Kidney (tissue), 14 donors: Measurements from ENCODE around the gene PCDHB7. TPM values are rescaled to one million over a fixed set of nuclear protein-coding genes. Genes with fewer than 3 reads are reported as not detected.
"Not testable (repeated sequence)": the region's sequence is repeated elsewhere in the genome, so short reads cannot be mapped to it uniquely, and the experiment has no call there.

Source experiments
- DNase-seq, 5 donors: peaks; one replicate each; pipeline ENCODE4 v3.0.0-alpha.2; 2013 to 2020
- FAIRE-seq: peaks from 2 replicates; lab custom pipeline; 2012; peaks lifted over from hg19 to GRCh38; lab: Jason Lieb, UNC
- H3K27ac ChIP-seq, 2 donors: one replicate each; pipeline ENCODE4 v1.7.0; 2013; ENCODE audit warnings: low read depth in 2 of 2, low read length in 2 of 2, inconsistent platforms in 1 of 2
- H3K27me3 ChIP-seq: one replicate; pipeline ENCODE4 v1.7.1; 2013; ENCODE audit warnings: low read length, inconsistent platforms; ENCODE audit not compliant: control insufficient read depth, insufficient read depth
- H3K36me3 ChIP-seq, 3 donors: one replicate each; pipeline versions ENCODE4 v1.7.0 to v1.7.1; 2013; ENCODE audit warnings: low read length in 3 of 3, control low read depth in 1 of 3, inconsistent platforms in 1 of 3; ENCODE audit not compliant: insufficient read depth in 3 of 3, control insufficient read depth in 2 of 3
- H3K4me1 ChIP-seq, 3 donors: one replicate each; pipeline versions ENCODE4 v1.7.0 to v1.7.1; 2013; ENCODE audit warnings: low read length in 3 of 3, inconsistent platforms in 1 of 3, low read depth in 1 of 3; ENCODE audit not compliant: control insufficient read depth in 2 of 3, insufficient read depth in 2 of 3
- H3K4me3 ChIP-seq, 3 donors: one replicate each; pipeline versions ENCODE4 v1.7.0 to v1.8.1; 2013; ENCODE audit warnings: low read length in 3 of 3, control low read depth in 1 of 3, inconsistent platforms in 1 of 3
- H3K9ac ChIP-seq, 3 donors: one replicate each; pipeline versions ENCODE4 v1.7.0 to v1.7.1; 2013; ENCODE audit warnings: low read length in 3 of 3, control low read depth in 1 of 3, inconsistent platforms in 1 of 3
- H3K9me3 ChIP-seq, 3 donors: one replicate each; pipeline versions ENCODE4 v1.7.0 to v1.7.1; 2013; ENCODE audit warnings: low read length in 3 of 3, control low read depth in 1 of 3, inconsistent platforms in 1 of 3; ENCODE audit not compliant: control insufficient read depth in 2 of 3, insufficient read depth in 1 of 3
- intact Hi-C: fragments of 100-400 bp; cut with DNase I; formaldehyde crosslinking; loops from one replicate; pipeline ENCODE4 v1.11.1; 2022
- polyA plus RNA-seq: library from polyadenylated mRNA; stranded (reverse); fragments of 350-450 nt; fragmentation: Illumina TruSeq; extraction: RNeasy Lipid Tissue Mini Kit (QIAGEN cat#74804); gene quantifications from one replicate; pipeline ENCODE4 v1.2.3, GENCODE V29; 2014; ENCODE audit warnings: low read depth, low replicate concordance; ENCODE audit not compliant: insufficient read depth
- total RNA-seq: library from RNA; stranded (reverse); fragmentation: NEBNext Ultra II Directional; extraction: Animal tissue kit (Norgen Biotek cat#: 25700); gene quantifications from one replicate; pipeline ENCODE4 v1.2.1, GENCODE V29; 2021
- TF ChIP-seq, protein P1 (sequence below): IDR thresholded peaks from 3 replicates; pipeline ENCODE4 v1.5.1; 2012; ENCODE audit warnings: mild to moderate bottlenecking, moderate library complexity, borderline replicate concordance; ENCODE audit not compliant: insufficient read depth; ENCODE audit errors: extremely low read depth
- donor health status: control.
- donor health status: control.
- donor health status: control.
- donor health status: control.
- donor health status: control.
- donor health status: DM: yes; HTN: yes; CAD: no.
- donor health status: Normal renal cell carcinoma (clear cell type).

PCDHB7 gene
- total and polyA plus RNA-seq, 2 donors from 2014 or later = 0.97 to 2.3 TPM

DNA sequence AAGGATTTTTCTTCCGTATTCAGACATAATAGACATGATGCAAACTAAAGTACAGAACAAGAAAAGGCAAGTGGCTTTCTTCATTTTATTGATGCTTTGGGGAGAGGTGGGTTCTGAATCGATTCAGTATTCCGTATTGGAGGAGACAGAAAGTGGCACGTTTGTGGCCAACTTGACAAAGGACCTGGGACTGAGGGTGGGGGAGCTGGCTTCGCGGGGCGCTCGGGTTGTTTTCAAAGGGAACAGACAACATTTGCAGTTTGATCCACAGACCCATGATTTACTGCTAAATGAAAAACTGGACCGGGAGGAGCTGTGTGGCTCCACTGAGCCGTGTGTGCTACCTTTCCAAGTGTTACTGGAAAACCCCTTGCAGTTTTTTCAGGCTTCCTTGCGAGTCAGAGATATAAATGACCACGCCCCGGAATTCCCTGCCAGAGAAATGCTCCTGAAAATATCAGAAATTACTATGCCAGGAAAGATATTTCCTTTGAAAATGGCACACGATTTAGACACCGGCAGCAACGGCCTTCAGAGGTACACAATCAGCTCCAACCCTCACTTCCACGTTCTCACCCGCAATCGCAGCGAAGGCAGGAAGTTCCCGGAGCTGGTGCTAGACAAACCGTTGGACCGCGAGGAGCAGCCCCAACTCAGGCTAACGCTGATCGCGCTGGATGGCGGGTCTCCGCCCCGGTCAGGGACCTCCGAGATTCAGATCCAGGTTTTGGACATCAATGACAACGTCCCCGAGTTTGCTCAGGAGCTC is 22.0 kb upstream of the PCDHB7 start:
- FAIRE-seq (no peak), DNase-seq (no peak)
- no peaks in the 10 kb centered on the region for H3K36me3 ChIP-seq
- TF ChIP-seq, protein P1, sequence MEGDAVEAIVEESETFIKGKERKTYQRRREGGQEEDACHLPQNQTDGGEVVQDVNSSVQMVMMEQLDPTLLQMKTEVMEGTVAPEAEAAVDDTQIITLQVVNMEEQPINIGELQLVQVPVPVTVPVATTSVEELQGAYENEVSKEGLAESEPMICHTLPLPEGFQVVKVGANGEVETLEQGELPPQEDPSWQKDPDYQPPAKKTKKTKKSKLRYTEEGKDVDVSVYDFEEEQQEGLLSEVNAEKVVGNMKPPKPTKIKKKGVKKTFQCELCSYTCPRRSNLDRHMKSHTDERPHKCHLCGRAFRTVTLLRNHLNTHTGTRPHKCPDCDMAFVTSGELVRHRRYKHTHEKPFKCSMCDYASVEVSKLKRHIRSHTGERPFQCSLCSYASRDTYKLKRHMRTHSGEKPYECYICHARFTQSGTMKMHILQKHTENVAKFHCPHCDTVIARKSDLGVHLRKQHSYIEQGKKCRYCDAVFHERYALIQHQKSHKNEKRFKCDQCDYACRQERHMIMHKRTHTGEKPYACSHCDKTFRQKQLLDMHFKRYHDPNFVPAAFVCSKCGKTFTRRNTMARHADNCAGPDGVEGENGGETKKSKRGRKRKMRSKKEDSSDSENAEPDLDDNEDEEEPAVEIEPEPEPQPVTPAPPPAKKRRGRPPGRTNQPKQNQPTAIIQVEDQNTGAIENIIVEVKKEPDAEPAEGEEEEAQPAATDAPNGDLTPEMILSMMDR = no peak
- H3K27ac ChIP-seq = no peak overlapping the region
- H3K9me3 ChIP-seq = peaks cover 2 to 34% (median 9%) of the 10 kb centered on the region in 3 donors
- no peak overlapping the region for H3K9ac ChIP-seq
- no peaks in the 10 kb centered on the region for H3K4me1 ChIP-seq
- H3K4me3 ChIP-seq = peak overlapping the region in 1 of 3 donors; percentile 44
- intact Hi-C loops = no loop called here
- no peaks in the 10 kb centered on the region for H3K27me3 ChIP-seq

DNA sequence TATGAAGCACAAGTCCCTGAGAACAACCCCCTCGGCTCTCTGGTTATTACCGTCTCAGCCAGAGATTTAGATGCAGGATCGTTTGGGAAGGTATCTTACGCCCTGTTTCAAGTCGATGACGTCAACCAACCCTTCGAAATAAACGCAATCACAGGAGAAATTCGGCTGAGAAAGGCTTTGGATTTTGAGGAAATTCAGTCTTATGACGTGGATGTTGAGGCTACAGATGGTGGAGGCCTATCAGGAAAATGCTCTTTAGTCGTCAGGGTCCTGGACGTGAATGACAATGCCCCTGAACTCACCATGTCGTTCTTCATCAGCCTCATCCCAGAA is 21.5 kb upstream of the PCDHB7 start:
- H3K4me3 ChIP-seq = no peak overlapping the region
- no peaks in the 10 kb centered on the region for H3K4me1 ChIP-seq
- H3K27me3 ChIP-seq = no peaks in the 10 kb centered on the region
- no peak overlapping the region for H3K9ac ChIP-seq
- peaks cover 2 to 35% (median 10%) of the 10 kb centered on the region in 3 donors for H3K9me3 ChIP-seq
- TF ChIP-seq, protein P1 = no peak
- no peaks in the 10 kb centered on the region for H3K36me3 ChIP-seq
- DNase-seq (no peak), FAIRE-seq (no peak)
- H3K27ac ChIP-seq = no peak overlapping the region
- intact Hi-C loops = no loop called here

DNA sequence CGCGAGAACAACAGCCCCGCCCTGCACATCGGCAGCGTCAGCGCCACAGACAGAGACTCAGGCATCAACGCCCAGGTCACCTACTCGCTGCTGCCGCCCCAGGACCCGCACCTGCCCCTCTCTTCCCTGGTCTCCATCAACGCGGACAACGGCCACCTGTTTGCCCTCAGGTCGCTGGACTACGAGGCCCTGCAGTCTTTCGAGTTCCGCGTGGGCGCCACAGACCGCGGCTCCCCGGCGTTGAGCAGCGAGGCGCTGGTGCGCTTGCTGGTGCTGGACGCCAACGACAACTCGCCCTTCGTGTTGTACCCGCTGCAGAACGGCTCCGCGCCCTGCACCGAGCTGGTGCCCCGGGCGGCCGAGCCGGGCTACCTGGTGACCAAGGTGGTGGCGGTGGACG is 20.8 kb upstream of the PCDHB7 start:
- H3K4me3 ChIP-seq, H3K4me1 ChIP-seq, H3K36me3 ChIP-seq, FAIRE-seq, H3K9ac ChIP-seq, H3K27ac ChIP-seq, DNase-seq, H3K27me3 ChIP-seq, intact Hi-C loops: not testable (repeated sequence)
- H3K9me3 ChIP-seq = peaks cover 2 to 42% (median 13%) of the 10 kb centered on the region in 3 donors

DNA sequence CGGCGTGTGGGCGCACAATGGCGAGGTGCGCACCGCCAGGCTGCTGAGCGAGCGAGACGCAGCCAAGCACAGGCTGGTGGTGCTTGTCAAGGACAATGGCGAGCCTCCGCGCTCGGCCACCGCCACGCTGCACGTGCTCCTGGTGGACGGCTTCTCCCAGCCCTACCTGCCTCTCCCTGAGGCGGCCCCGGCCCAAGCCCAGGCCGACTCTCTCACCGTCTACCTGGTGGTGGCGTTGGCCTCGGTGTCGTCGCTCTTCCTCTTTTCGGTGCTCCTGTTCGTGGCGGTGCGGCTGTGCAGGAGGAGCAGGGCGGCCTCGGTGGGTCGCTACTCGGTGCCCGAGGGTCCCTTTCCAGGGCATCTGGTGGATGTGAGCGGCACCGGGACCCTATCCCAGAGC is 20.3 kb upstream of the PCDHB7 start:
- FAIRE-seq, DNase-seq, H3K27me3 ChIP-seq, H3K4me1 ChIP-seq, H3K9ac ChIP-seq, H3K27ac ChIP-seq, intact Hi-C loops, H3K36me3 ChIP-seq, H3K4me3 ChIP-seq: not testable (repeated sequence)
- peaks cover 2 to 46% (median 17%) of the 10 kb centered on the region in 3 donors for H3K9me3 ChIP-seq
